NCI-H774 (cell line): Measurements from ENCODE around the gene DLX1.
"Not testable (repeated sequence)": the region's sequence is repeated elsewhere in the genome, so short reads cannot be mapped to it uniquely, and the experiment has no call there.

Experiments
- DNase-seq: peaks from one replicate; lab custom pipeline; 2025; lab: John Stamatoyannopoulos, UW

Gene DLX1

DNA sequence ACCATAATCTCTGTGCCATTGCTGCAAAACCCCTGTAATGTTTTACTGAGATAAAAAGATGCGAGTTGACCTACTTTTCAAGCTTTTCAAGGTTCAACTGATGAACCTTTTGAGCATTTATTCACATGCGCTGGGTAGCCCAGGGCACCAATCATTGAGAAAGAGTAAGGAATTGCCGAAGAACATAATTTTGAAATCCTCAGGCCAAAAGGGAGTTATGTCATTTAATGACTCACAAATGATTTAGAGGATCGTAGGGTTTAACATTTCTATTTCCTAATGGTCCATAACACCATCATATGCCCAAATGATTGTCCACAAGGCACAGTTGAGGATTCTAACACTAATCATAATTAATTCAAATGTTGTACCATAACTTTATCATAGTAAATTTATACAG is 20.2 kb upstream of the DLX1 start:
- DNase-seq = no peak

DNA sequence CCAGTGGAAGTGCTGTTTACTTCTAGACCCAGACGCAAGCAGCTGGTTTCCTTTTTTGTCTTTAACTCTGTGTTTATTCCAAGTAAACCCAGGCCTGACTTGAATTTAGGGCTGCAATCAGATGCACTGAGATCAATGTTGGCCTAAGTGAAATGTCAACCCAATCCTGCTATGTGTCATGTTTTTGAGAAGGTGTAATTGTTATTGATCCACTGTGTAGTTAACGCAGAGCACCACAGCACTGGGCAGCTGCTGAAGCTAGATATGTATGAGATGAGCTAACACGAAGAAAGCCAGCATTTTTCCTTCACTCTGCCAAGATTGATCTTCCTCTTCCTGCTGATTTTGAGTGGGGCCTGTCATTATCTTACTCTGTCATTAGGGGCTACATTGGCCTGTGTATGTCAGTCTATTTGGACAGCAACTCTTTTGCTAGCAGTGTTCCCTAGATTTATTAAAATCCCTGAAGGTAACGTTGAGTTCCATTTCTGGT is 18.9 kb upstream of the DLX1 start:
- DNase-seq = no peak

DNA sequence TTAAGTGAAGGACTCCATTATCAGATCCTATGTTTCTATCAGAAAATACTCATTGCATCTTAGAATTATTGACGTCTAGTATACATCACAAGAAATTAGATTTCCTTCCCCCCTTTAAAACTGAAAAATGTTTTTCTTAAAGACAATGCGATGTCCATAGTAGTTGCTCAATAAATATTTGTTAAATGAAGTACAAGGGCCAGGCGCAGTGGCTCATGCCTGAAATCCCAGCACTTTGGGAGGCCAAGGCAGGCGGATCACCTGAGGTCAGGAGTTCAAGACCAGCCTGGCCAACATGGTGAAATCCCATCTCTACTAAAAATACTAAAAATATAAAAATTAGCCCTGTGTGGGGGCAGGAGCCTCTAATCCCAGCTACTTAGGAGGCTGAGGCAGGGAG is 17.4 kb upstream of the DLX1 start:
- not testable (repeated sequence) for DNase-seq

DNA sequence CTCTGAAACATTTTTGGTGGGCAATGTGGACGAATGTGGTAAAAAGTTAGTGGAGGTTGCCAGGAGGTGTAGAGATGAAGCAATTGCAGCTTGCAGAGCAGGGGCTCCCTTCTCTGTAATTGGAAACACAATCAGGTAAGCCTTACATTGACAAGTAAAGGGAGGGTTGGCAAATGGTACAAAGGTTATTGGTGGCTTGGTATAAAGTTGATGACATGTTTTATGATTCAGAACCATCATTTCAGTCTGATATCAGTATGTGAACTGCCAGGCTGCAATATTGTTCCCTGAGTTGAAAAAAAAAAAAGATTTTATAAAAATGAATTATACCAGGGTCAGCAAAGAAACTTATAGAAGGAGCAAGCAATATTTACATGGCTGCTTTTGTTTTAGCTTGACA is 14.4 kb upstream of the DLX1 start:
- no peak for DNase-seq

DNA sequence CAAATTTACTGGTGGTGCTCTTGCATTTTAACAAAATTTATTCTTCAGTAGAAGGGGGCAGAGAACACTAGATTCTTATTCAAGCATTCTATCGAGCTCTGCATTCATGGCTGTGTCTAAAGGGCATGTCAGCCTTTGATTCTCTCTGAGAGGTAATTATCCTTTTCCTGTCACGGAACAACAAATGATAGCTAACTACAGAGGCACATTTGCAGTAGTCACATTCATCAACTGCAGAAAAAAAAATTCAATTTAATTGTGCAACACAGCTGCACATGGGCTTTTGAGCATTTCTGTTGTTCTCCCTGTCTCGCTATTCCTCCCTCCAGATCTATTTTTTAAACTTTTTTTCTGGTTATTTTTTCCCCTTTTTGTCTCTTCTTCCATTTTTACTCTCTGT is 13.0 kb upstream of the DLX1 start:
- DNase-seq = peak; percentile 70

DNA sequence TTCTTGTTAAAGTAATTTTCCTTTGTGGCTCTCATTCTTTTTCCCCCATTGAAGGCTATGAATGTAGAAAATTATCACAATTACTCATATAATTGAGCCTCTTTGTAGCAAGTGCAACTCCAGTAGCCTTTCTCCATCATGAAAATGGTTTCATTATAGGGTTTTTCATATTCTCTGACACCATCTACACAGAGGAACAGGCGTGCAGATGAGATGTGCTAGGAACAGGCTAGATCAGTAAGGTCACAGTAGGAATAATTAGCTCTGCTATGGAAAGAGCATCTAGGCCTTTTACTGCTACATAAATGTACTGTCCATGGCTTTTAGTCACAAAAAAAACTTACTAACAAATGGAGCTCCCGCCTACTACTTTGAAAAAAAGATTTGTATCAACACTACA is 12.6 kb upstream of the DLX1 start:
- DNase-seq = peak; percentile 39

DNA sequence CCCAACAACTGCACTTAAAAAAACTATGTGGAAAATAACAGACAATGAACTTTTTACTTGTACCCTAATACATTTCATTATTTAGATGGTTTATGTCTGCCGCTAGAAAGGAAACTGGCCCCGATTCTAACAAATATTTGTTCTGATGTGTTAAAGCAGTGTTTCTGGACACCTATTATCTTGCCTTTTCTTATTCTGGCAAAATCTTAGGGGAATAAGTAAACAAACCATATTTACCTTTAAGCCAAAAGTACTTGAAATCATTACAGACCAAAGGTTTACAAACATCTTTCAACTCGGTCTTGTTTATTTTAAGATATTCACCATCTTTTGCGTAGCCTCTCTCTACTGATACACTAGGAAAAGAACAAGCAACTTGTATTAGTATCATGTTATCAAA is 11.8 kb upstream of the DLX1 start:
- no peak for DNase-seq

DNA sequence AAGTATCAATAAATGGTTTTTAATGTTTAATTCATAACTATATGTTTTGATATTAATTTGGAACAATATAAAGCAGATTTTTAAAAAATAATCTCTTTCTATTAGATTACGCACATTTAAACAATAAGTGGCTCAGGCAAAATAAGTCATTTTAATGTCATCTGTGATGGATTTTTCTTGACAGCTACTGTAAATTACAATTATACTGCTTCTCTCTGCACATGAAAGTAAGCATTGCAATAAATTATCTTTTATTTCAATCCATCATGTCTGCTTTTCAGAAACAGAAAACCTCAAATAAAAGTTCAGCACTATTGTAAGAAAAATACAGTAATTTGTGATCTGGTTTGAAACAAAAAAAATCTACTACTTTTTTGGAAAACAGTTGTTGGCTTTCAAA is 11.1 kb upstream of the DLX1 start:
- no peak for DNase-seq

DNA sequence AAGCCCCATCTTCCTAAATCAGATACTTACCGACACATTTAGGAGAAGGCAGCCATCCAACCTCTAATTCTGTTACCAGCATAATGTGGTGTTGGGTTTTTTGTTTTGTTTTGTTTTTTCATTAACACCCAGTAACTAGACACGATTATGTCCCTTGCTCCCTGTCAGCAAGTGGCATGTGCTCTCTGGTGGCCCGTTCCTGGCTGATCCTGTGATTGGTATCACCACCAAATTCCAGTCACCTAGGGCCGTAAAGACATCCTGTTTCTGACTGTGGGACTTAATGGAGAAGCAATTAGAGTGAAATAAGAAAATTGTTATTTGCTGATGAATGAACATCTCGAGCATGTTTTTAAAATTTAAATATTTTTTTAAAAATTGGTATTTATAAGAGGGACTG is 5.9 kb upstream of the DLX1 start:
- no peak for DNase-seq

DNA sequence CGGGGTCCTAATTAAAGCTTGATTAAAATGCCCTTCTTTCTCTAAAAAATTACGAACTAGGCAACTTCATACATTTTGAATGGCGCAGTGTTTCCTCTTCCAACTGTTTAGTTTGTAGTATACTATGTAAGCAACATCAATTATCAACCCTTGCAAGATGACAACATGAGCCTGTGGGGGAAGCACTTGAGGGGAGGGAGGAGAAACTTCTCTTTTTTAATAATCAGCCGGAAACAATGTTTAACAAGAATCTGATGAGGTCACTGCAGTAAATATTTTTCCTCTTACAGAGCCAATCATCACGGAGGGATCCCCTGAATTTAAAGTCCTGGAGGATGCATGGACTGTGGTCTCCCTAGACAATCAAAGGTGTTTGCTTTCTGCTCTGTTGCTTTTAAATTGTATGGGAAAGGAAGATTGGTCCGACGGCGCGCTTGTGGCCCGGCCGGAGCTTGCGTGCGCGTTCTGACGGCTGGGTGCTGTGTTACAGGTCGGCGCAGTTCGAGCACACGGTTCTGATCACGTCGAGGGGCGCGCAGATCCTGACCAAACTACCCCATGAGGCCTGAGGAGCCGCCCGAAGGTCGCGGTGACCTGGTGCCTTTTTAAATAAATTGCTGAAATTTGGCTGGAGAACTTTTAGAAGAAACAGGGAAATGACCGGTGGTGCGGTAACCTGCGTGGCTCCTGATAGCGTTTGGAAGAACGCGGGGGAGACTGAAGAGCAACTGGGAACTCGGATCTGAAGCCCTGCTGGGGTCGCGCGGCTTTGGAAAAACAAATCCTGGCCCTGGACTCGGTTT is 5.3 kb upstream of the DLX1 start:
- no peak for DNase-seq

DNA sequence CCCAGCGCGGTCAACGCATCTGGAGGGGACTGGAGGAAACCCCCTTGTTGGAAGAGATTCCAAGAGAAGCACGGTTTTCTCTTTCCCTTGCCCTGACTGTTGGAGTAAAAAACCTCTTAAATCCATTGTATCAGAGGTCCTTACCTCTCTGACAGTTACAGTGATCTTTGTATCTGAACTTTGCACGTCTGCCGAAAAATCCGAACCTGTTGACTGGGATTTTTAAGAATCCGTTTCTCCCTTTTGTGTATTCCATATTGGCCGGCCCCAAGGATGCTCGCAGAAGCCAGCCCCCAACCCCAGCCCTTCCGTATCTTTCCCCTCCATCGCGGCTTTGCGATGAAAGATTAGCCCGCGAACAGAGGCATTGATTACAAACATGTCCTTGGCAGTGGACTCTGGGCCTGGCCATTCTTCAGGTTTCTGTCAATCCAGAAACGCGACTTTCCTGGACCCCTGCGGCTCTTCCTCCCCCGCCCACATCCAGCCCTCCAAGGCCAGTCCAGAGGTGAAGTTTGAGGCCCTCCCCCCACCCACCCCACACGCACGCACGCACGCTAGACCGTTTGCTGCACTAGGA is 4.6 kb upstream of the DLX1 start:
- no peak for DNase-seq

DNA sequence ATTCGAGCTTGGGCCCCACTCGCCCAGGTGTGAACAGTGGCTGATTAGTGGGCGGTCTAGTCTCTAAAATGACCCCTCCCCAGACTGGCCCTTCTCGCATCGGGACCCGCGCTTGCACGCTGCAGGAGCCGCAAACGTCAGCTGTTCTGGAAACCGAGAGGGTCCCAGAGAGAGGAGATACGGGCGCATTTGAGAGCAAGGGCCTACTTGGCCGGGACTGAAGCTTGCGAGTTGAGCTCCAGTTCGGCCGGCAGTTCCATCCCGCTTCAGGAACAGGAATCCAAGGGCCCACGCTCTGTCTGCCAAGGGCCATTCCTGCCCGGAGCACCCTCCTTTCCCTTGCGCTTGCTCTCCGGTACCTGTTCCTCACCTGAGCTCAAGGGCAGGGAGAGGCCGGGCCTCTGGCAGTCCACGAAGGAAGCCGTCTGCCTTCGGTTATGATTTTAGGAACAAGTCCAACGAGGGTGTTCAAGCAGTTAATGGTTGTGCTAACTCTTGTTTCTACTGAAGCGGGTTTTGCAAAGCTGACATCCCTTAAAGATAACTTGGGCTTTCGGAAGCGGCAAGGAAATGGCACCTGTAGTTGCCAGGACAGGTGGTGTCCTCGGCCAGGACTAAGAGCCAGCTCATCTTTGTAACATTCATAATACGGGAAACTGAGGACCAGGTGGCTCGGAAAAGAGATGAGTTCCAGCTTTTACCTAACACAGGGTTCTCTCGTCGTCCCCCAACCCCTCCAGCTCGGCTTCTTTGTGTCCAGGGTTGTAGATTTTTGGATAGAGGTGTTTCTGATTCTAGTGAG is 3.9 kb upstream of the DLX1 start:
- no peak for DNase-seq

DNA sequence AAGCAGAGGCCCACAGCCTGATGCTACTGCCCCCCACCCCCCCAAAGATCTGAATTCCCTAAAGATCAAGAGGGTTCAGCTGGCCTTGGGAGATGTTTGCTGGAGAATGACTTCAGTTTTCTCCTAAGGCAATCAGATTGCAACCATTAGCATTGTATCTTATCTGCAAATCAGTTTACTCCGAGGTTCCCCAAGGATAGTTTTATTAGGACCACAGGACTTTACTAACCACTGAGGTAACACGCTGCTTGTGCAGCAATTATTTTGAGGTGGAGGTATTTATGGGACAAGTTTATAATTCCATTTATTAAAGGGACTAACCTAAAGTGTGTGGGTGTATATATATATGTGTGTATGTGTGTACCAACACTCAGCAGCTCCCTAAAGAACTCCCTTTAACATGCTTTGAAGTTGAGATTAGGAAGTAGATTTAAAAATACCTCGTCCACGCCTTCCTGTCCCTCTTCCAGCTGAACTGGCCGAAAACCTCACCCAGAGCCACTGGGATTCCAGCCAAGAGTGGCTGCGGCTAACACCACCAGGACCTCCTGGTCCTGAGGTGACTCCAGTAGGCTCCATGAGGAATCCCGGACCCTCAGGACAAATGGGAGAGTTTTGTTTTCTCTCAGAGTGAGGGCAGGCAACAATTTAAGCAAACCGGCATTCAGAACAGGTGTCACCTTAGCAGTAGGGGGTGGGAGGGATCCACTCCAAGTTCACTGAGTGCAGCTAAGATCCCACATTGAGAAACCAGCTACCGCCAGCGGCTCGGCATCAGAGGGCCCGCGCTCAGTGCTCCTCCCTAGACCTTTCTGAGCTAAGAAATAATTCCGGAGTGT is 3.0 kb upstream of the DLX1 start:
- DNase-seq = no peak

DNA sequence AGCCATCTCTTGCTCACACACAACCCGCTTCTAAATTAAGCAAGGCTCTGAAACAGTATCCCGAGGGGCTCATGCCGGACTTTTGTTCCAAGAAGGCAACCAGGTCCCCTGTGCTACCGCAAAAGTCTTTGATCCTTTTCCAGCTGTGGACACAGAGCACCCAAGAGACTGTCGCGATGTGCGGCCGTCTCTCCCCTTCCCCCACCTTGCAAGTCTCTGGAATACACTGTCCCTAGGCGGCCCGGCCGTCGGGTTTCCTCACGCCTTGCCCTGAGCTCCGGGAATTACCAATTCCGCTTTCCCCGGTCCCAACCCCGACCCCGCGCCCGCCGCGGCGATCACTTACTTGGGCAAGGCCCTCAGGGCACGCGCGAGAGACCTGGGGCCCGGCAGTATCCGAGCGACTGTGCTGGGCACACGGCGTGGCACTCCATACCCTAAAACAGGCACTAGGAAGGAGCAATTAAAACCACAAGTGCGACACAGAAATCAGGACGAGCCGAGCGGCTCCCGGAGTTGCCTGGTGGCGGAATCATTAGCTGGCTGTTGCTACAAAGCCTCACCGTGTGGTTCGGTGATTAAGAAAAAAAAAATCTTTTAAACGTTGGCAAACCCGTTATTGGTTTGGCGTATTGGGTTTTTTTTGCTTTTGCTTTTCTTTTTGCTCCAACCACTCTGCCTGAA is 2.2 kb upstream of the DLX1 start:
- no peak for DNase-seq

DNA sequence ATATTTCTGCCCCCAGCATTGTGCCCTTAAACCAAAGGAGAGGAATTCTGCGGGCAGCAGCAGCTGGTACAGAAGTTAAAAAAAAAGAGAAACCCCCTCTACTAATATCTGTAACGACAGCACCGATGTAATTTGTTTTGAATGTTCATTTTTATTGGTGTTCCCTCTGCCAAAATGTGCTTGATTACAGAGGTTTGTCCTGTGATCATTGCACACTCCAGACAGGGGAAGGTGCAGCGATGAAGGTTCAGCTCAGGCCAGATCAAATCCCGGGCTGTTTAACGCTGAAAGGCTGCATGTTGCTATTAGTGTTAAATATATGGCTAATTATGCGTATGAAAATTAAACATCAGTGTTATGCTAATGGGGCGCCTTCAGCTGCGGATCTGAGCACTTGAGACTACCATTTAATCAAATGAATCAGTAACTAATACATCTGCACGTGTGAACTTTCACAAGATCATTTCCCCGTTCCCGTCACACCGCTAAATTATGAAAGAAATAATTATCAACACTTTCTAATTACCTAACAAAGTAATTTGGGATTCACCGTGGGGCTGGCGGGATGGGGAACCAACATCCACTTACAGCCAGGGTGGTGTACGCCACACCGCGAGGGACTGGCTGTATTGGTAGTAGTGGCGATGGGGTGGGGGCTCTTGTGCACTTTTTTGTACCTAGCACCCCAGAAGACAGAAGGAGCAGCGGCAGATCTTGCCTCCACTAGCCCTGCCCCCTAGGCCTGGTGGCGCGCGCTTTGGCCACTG is 1.5 kb upstream of the DLX1 start:
- DNase-seq = no peak

DNA sequence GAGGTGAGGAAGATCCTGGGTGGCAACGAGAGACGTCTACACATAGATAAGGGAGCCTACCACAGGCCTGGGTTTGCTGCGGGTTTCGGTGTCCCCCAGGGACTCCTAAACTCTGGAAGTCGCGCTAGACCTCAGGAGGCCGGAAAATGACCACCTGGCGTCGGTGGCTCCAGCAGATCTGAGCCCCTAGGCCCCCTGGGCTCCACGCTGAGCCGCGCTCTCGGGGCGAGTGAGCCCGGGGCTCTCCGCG is 987 bp upstream of the DLX1 start:
- no peak for DNase-seq

DNA sequence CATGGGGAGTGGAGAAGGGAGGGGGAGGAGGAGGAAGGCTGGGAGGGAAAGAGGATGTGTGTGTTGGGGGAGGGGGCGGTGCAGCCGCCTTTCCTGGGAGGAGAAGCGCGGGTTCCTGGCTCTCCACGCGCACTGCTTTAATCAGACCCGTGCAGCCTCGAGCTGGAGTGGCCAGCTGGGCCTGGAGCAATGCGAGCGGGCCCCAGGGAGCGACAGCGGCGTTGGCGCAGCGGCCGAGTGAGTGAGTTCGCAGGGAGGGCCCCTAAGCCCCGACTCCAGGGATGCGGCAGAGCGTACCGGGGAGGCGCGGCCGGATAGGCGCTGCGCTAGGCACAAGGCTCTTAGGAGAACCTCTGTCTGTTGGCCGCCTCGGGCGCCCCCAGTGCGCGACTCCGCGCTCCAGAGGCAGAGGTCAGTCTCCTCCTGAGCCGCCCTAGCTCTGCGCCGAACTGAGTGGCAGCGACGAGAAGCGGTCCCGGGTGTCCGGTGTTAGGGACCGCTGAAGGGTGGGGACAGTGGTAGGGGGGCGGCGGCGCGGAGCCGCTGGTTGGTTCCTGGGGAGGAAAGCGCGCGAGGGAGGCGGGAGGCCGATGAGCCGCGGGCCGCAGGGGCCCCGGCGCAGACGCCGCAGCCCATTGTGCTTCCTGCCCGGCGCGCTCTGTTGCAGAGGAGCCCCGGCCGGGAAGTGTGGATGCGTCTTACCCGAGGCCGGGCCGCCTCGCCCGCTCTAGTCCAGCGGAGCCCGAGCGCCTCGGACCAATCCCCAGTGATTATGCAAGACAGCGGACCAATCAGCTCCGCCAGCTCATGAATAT is 455 bp upstream of the DLX1 start:
- peak; percentile 94 for DNase-seq

DNA sequence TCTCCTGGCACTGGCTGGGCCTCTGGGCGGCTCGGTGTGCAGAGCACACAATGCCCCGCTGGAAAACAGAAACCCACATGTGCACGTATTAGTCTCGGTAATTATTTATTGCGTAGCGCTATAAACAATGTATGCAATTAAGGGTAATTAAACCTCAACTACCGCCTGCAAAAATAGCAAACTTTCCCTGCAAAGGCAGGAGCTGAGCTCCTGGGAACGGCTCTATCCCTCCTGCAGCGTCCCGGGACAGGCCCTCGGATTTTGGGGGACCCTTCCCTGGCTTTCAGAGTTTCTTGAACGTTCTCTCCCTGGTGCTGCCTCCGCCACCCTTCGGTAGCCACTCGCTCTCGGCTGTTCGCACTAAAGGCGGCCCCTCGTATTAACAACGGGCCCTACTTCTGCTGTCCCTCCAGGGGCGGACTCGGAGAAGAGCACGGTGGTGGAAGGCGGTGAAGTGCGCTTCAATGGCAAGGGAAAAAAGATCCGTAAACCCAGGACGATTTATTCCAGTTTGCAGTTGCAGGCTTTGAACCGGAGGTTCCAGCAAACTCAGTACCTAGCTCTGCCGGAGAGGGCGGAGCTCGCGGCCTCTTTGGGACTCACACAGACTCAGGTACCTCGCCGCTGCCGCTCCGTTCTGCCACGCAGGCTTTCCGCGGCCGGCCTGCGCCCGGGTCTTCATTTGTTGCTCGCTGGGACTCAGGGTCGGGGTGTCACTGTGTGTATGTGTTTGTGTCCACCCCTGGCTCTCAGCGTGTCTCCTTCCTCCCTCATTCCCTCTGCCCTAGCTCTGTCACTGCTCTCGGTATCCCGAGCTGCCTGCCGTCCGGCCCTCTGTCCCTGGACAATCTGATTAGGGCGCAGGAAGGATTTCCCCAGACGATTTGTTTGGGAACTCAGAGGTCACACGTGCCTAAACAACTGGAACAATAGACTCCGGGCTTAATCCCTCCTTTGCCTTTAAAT is 1.2 kb downstream of the DLX1 start:
- DNase-seq = no peak

DNA sequence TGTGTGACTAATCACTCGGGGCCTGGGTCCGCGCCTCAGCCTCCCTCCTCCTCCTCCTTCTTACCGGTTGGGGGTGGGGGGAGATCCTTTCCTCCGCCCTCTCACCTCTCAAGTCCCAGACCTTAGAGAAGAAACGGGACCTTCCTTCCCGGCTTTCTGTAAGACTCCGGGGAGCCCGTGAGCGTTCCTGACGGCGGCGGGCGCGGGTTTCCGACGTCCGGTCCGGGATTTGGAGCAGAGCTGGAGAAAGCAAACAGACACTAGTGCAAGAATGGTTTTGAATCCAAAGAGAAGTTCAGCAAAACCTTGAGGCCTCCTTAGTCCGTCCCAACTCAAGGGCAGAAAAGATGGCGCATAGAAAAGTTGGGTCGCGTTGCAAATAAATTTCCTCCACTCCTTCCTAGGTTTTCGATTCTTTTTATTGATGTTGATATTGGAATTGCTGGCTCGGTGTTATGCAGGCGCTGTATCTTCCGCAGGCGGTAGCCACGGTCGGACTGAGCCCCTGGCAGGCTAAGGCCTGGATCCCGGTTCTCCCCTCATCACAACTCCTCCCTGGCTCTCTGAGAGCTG is 2.0 kb downstream of the DLX1 start:
- no peak for DNase-seq
